Central memory CD8-positive, alpha-beta T cell (primary cell): ENCODE data around the gene PRR36.
A peak's percentile ranks its signal among the peaks of the same experiment; 100 is the strongest.

Source experiments
- ATAC-seq: fragments of 150-1000 bp; cut with Tn5 transposase; replicated peaks from 2 replicates; pipeline ENCODE4 v1.10.0; 2022; ENCODE audit warnings: mild to moderate bottlenecking, moderate FRiP score, moderate number of reproducible peaks; ENCODE audit not compliant: poor library complexity, severe bottlenecking; ENCODE audit errors: extremely low read depth
- DNase-seq, 2 donors: peaks; one replicate each; pipeline ENCODE4 v3.0.0; 2021; ENCODE audit warnings: low spot score in 2 of 2
- H3K27ac Mint-ChIP-seq: one replicate; pipeline ENCODE4 v1.8.0; 2022; ENCODE audit warnings: low read depth, mild to moderate bottlenecking, moderate library complexity, mixed read lengths
- H3K27me3 Mint-ChIP-seq: one replicate; pipeline ENCODE4 v1.8.0; 2022; ENCODE audit warnings: mixed read lengths
- H3K36me3 Mint-ChIP-seq: one replicate; pipeline ENCODE4 v1.8.0; 2022; ENCODE audit warnings: mild to moderate bottlenecking, moderate library complexity, mixed read lengths; ENCODE audit not compliant: insufficient read depth
- H3K4me1 Mint-ChIP-seq: one replicate; pipeline ENCODE4 v1.8.0; 2022; ENCODE audit warnings: mixed read lengths
- H3K4me3 Mint-ChIP-seq: one replicate; pipeline ENCODE4 v1.8.0; 2022; ENCODE audit warnings: mild to moderate bottlenecking, moderate library complexity, mixed read lengths
- H3K9me3 Mint-ChIP-seq: one replicate; pipeline ENCODE4 v1.8.0; 2022; ENCODE audit warnings: mixed read lengths

The PRR36 gene

DNA sequence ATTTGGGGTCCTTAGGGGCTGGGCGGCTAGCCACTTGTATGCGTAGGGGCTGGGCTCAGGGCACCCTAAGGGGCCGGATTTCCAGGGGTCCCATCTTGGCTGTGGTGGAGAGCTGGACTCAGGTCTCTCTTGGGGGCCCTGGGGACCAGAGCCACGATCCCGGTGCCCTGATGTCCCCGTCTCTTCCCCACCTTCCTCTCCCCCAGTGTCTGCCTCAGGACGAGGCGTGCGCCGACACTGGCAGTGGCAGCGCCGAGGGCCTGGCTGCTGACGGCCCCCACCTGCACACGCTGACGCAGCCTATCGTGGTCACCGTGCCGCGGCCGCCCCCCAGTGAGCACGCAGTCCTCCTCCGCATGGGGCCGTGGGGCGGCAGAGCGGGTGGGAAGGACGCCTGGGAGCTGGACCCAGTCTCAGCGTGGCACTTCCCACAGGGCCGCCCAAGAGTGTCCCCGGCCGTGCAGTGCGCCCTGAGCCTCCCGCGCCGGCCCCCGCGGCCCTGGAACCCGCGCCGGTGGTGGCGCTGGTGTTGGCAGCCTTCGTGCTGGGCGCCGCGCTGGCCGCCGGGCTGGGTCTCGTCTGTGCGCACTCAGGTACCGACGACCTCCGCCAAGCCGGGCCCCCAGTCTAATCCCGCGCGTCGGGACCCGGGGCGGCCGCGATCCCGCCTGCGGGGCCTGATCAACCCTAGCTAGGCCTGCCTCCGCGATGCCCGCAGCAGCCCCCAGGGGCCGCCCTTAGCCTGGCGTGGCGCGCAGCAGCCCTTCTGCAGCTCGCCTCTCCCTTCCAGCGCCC is 43.3 kb upstream of the PRR36 start:
- Mint-ChIP-seq H3K27ac (no peak overlapping the region), H3K4me3 (peak overlapping the region; percentile 65), H3K36me3 (peaks cover 26% of the 10 kb centered on the region), H3K4me1 (peaks cover 36% of the 10 kb centered on the region), H3K9me3 (no peaks in the 10 kb centered on the region), H3K27me3 (peaks cover 22% of the 10 kb centered on the region)
- peak; percentile 40 to 51 for DNase-seq
- ATAC-seq = peak; percentile 12

DNA sequence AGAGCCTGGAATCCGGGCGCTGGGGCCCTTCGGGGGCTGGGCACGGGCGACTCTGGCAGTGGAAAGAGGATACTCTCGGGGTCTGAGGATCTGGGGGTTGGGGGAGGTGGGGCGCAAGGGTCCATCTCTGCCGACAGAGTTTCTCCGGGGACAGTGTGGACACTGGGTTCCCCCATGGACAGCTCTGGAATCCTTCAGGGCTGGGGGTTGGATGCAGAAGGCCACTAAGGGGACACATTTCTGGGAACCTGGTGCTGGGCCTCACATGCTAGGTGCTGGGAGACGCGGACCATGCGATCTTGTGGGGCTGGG is 42.7 kb upstream of the PRR36 start:
- ATAC-seq (no peak), DNase-seq (no peak)
- H3K36me3 Mint-ChIP-seq = peaks cover 25% of the 10 kb centered on the region
- no peaks in the 10 kb centered on the region for H3K9me3 Mint-ChIP-seq
- peak overlapping the region; percentile 65 for H3K4me3 Mint-ChIP-seq
- peaks cover 36% of the 10 kb centered on the region for H3K4me1 Mint-ChIP-seq
- H3K27me3 Mint-ChIP-seq = peaks cover 22% of the 10 kb centered on the region
- no peak overlapping the region for H3K27ac Mint-ChIP-seq

DNA sequence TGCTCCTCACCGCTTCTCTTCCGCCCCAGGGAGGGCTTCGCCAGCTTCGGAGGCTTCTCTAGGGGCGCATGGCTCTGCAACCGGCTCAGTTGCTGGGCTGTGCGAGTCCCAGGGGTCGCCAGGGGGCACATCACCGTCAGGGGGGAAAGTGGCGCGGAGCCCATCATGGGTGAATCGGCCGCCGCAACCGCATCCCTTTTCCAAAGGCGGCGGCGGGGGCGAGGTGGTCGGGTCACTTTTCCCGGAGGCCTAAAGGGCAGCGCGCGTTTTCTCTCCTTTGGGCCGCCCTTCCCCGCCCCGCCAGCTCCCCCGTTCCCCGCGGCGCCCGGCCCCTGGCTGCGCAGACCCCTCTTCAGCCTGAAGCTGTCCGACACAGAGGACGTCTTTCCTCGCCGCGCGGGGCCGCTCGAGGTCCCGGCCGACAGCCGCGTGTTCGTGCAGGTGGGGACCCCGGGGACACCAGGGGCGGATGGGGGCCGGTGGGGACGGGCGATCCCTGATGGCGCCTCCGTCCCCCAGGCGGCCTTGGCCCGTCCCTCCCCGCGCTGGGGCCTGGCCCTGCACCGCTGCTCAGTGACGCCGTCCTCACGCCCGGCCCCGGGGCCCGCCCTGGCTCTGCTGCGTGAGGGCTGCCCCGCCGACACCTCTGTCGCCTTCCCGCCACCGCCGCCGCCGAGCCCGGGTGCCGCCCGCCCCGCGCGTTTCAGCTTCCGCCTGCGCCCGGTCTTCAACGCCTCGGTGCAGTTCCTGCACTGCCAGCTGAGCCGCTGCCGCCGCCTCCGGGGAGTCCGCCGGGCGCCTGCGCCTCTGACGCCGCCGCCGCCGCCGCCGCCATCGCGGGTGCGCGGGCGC is 42.1 kb upstream of the PRR36 start:
- ATAC-seq (peak; percentile 4), DNase-seq (peak; percentile 56 to 57)
- peaks cover 22% of the 10 kb centered on the region for H3K27me3 Mint-ChIP-seq
- peaks cover 29% of the 10 kb centered on the region for H3K36me3 Mint-ChIP-seq
- H3K27ac Mint-ChIP-seq = peak overlapping the region; percentile 75
- no peaks in the 10 kb centered on the region for H3K9me3 Mint-ChIP-seq
- H3K4me3 Mint-ChIP-seq = peak overlapping the region; percentile 65
- H3K4me1 Mint-ChIP-seq = peaks cover 34% of the 10 kb centered on the region

DNA sequence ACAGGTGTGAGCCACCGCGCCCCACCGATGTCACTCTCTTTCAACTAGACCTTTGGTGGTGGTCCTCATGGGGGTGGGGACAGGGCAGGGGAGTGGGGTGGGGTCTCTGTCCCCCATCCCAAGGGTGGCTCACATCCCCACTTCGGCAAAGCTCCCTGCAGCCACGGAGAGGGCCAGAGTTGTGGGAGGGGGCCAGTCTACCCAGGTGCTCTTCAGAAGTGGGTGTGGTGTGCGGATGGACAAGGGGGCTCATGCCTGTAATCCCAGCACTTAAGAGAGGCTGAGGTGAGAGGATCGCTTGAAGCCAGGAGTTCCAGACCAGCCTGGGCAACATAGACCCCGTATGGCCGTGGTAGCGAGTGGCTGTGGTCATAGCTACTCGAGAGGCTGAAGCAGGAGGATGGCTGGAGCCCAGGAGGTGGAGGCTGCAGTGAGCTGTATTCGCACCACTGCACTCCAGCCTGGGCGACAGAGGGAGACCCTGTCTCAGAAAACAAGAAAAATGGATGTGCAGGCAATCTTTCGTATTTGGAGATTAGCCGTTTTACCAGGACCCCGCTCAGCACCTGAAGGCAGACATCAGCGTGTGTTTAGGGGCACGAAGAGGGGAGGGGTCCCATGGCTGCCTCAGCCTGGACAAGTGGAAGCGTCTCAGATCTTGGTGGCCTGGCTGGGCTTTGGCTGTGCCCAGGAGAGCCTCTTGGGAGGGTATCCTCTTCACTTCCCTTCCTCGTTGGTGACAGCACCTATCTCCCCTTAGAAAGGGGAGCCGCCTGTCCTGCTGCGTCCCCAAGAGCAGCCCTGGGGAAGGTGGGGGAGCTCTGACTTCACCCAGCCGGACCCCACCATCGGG is 41.3 kb upstream of the PRR36 start:
- peaks cover 32% of the 10 kb centered on the region for H3K36me3 Mint-ChIP-seq

DNA sequence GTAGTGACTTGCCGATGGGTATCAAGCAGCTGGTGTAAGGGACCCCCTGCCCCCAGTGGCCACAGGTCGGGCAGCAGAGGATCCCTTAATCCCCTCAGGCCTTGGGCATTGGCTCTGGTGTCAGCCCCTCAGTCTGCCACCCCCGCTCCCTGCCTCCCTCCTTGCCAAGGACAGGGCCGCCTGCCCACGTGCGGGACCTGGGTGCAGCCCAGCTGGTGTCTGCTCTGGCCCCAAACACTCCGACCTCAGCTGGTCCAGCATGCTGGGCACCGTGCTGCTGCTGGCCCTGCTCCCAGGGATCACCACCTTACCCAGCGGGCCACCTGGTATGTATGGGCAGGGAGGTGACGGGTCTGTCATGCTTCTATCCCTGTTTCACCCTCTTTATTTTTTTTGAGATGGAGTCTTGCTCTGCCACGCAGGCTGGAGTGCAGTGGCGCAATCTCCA is 40.4 kb upstream of the PRR36 start, which contains the start of gene TGFBR3L:
TGFBR3L (plus strand) TSS at position 233 of the 448 bp plus-strand sequence.
- H3K4me1 Mint-ChIP-seq = peaks cover 20% of the 10 kb centered on the region
- peaks cover 17% of the 10 kb centered on the region for H3K27me3 Mint-ChIP-seq
- no peaks in the 10 kb centered on the region for H3K9me3 Mint-ChIP-seq
- peaks cover 27% of the 10 kb centered on the region for H3K36me3 Mint-ChIP-seq
- H3K27ac Mint-ChIP-seq = peak within 1 kb of the TSS; percentile 75
- DNase-seq = no peak
- ATAC-seq = no peak
- H3K4me3 Mint-ChIP-seq = peak within 1 kb of the TSS; percentile 65

More for the DNA sequence above, 41.3 kb upstream of the PRR36 start:
- Mint-ChIP-seq H3K27ac (peak overlapping the region; percentile 75), H3K4me3 (peak overlapping the region; percentile 65), H3K4me1 (peaks cover 27% of the 10 kb centered on the region), H3K27me3 (peaks cover 22% of the 10 kb centered on the region), H3K9me3 (no peaks in the 10 kb centered on the region)
- DNase-seq (no peak), ATAC-seq (no peak)

DNA sequence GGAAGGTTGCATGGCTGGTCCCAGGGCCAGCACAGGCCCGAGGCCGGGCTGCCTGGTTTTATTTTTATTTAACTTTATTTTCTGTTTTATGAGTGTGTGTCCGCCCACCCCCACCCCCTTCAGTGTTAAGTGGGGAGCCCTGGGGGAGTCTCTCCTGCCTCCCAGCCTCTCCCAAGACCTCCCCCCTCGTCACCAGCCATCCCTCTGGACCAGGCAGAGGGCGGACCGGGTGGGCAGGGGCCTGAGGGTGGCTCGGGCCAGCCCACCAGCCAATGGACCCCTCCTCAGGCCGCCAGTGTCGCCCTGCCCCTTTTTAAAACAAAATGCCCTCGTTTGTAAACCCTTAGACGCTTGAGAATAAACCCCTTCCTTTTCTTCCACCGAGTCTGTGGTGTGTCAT is 39.9 kb upstream of the PRR36 start:
- Mint-ChIP-seq H3K27ac (no peak overlapping the region), H3K4me3 (no peak overlapping the region)

DNA sequence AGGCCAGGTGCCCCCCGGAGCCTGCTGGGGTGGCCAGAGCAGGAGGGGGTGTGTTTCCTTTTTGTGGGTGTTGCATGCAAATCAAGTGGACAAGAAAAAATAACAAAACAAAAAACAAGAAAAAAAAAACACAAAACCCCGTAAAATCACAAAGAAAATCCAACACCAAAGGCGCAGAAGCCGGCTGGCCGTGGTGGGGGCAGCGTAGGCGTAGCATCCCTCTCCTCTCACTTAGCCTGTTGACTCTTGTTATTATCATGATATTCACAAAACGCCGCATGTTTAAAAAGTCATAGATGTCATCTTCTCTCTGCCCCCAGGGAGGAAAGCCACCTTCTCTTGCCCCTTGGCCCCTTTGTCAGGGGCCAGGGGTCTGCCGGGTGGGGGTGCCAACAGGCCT is 39.5 kb upstream of the PRR36 start:
- Mint-ChIP-seq H3K4me1 (peaks cover 17% of the 10 kb centered on the region), H3K27ac (no peak overlapping the region), H3K4me3 (no peak overlapping the region), H3K27me3 (peaks cover 12% of the 10 kb centered on the region), H3K9me3 (no peaks in the 10 kb centered on the region), H3K36me3 (peaks cover 25% of the 10 kb centered on the region)
- DNase-seq (no peak), ATAC-seq (no peak)

More for the DNA sequence above, 39.9 kb upstream of the PRR36 start:
- H3K36me3 Mint-ChIP-seq = peaks cover 25% of the 10 kb centered on the region
- no peak for ATAC-seq
- H3K4me1 Mint-ChIP-seq = peaks cover 17% of the 10 kb centered on the region
- no peaks in the 10 kb centered on the region for H3K9me3 Mint-ChIP-seq
- H3K27me3 Mint-ChIP-seq = peaks cover 12% of the 10 kb centered on the region
- DNase-seq = no peak

DNA sequence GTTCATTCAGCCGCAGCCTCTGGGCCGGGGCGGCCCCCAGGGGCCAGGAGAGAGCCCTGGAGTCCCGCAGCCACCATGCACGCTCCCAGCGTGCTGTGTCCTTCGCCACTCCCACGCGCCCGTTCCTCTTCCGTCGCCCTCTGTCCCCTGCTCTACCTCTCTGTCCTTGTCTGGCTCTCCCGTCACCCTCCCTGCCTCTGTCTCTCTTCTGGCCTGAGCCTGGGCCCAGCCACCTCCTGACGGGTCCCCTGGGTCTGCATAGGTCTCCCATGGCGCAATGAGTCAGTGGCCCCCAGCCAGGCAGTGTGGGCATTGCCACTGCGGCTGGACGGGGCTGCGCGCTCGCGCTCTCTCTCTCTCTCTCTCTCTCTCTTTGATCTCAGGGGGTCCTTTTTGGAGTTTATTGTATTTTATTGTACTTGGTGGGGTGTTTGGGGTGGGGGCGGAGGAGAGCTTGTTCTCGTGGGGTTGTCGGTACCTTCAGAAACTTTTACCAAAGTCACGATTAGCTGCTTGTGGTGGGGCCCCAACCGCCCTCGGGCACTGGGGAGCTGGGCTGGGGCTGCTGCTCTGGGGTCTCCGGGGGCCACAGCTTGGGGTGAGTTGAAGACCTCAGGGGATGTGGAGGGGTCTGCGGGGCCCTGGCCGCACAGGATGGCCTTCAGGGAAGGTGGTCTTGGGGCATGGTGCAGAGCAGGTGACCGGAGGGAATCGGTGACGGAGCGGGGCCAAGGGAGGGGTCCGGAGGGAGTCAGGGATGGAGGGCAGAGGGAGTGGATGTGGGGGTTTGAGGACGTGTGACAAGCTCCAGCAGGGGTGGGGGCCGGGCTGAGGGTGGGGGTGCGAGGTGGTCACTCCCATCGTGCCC is 38.7 kb upstream of the PRR36 start:
- Mint-ChIP-seq H3K36me3 (peaks cover 27% of the 10 kb centered on the region), H3K9me3 (no peaks in the 10 kb centered on the region), H3K4me1 (peaks cover 15% of the 10 kb centered on the region), H3K4me3 (no peak overlapping the region), H3K27ac (peak overlapping the region; percentile 23), H3K27me3 (peaks cover 12% of the 10 kb centered on the region)
- ATAC-seq (no peak), DNase-seq (no peak)

DNA sequence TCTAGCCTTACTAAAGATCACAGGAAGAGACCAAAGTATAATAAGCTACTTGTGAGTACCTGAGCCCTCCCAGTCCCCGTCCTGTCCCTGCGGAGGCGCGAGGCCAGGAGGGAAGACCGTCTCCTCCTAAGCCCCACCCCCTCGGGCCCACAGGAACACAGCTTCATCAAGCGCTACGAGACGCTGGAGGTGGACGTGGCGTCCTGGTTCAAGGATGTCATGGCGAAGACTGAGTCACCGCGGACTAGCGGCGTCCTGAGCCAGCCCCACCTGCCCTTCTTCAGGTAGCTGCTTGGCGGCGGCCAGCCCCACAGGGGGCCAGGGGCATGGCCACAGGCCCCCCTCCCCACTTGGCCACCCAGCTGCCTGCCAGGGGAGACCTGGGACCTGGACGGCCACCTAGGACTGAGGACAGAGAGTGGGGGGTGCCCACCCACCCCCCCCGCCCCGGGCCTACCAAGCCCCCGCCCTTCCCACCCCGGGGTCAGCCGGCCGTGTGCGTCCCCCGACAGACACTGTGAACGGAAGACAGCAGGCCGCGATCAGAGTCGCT is 38.0 kb upstream of the PRR36 start:
- Mint-ChIP-seq H3K36me3 (peaks cover 28% of the 10 kb centered on the region), H3K27me3 (peaks cover 12% of the 10 kb centered on the region), H3K9me3 (no peaks in the 10 kb centered on the region), H3K27ac (no peak overlapping the region), H3K4me3 (no peak overlapping the region), H3K4me1 (peaks cover 16% of the 10 kb centered on the region)
- ATAC-seq (no peak), DNase-seq (no peak)

DNA sequence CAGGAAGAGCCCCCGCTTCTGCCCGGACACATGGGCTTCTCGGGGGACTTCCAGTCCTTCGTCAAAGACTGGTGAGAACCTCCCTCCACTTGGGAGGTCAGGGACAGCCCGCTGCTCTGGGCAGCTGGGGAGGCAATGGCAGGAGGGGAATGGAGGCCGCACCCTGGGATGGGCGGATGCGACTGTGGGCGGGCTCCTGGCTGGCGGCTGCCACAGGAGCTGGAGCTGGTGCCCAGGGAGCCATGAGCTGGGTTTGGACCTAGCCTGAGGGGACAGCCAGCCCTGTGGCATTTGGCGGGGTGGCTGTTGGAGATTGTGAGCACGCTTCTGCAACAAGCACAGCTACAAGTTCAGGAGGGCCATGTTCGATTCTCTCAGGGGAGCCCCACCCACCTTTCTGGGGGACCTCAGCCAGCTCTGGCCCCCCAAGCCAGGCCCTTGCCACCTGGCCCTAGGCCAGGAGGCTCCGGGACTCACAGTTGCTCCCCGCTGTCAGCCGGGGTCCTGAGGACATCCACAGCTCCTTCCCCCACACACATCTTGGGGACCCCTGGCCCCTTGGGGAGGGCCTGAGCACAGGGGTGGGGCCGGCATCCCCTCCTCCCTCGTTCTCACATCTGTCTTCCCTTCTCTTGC is 37.4 kb upstream of the PRR36 start:
- ATAC-seq (no peak), DNase-seq (no peak)
- Mint-ChIP-seq H3K9me3 (no peaks in the 10 kb centered on the region), H3K4me1 (peaks cover 18% of the 10 kb centered on the region), H3K4me3 (no peak overlapping the region), H3K27me3 (peaks cover 12% of the 10 kb centered on the region), H3K36me3 (peaks cover 27% of the 10 kb centered on the region), H3K27ac (no peak overlapping the region)
